H9 (cell line): Measurements from ENCODE around the gene MAPK14. TPM values are rescaled to one million over a fixed set of nuclear protein-coding genes. Genes with fewer than 3 reads are reported as not detected.

ENCODE experiments used
- DNase-seq: peaks from one replicate; pipeline ENCODE4 v3.0.0-alpha.2; 2017
- H2AFZ ChIP-seq: one replicate; pipeline ENCODE4 v1.6.1; 2013; ENCODE audit warnings: mild to moderate bottlenecking, low read length, control low read depth, moderate library complexity
- H2AK5ac ChIP-seq: 2 replicates; pipeline ENCODE4 v1.6.1; 2013; ENCODE audit warnings: low read length, control low read depth, mixed read lengths; ENCODE audit not compliant: insufficient read length
- H2BK120ac ChIP-seq: one replicate; pipeline ENCODE4 v1.6.1; 2013; ENCODE audit warnings: low read depth, mild to moderate bottlenecking, low read length, control low read depth, inconsistent platforms; ENCODE audit not compliant: poor library complexity, severe bottlenecking
- H2BK12ac ChIP-seq: 2 replicates; pipeline ENCODE4 v1.6.1; 2013; ENCODE audit warnings: low read length, control low read depth, mixed read lengths, low read depth; ENCODE audit not compliant: insufficient read length
- H2BK15ac ChIP-seq: 2 replicates; pipeline ENCODE4 v1.6.1; 2013; ENCODE audit warnings: low read depth, low read length, control low read depth
- H2BK20ac ChIP-seq: one replicate; pipeline ENCODE4 v1.6.1; 2013; ENCODE audit warnings: low read depth, mild to moderate bottlenecking, low read length, control low read depth, inconsistent platforms; ENCODE audit not compliant: poor library complexity, severe bottlenecking
- H2BK5ac ChIP-seq: 2 replicates; pipeline ENCODE4 v1.6.1; 2013; ENCODE audit warnings: low read length, control low read depth, mixed read lengths; ENCODE audit not compliant: insufficient read length
- H3K14ac ChIP-seq: 2 replicates; pipeline ENCODE4 v1.6.1; 2013; ENCODE audit warnings: low read length, control low read depth; ENCODE audit not compliant: insufficient read depth
- H3K18ac ChIP-seq: 2 replicates; pipeline ENCODE4 v1.6.1; 2013; ENCODE audit warnings: low read depth, mild to moderate bottlenecking, mixed read lengths, low read length, control low read depth; ENCODE audit not compliant: insufficient read length
- H3K23ac ChIP-seq: 2 replicates; pipeline ENCODE4 v1.6.1; 2013; ENCODE audit warnings: low read length, control low read depth, mixed read lengths, low read depth; ENCODE audit not compliant: insufficient read length
- H3K23me2 ChIP-seq: 2 replicates; pipeline ENCODE4 v1.6.1; 2013; ENCODE audit warnings: low read depth, mild to moderate bottlenecking, mixed read lengths, low read length, control low read depth; ENCODE audit not compliant: insufficient read length, poor library complexity, severe bottlenecking
- H3K27ac ChIP-seq: 2 replicates; pipeline ENCODE4 v1.5.1; 2013; ENCODE audit warnings: low read length, control low read depth, mixed read lengths, low read depth; ENCODE audit not compliant: insufficient read length
- H3K27me3 ChIP-seq: 2 replicates; pipeline ENCODE4 v1.6.1; 2013; ENCODE audit warnings: low read length, control low read depth, inconsistent platforms; ENCODE audit not compliant: insufficient read depth
- H3K4ac ChIP-seq: 2 replicates; pipeline ENCODE4 v1.6.1; 2013; ENCODE audit warnings: low read depth, mild to moderate bottlenecking, control low read depth, inconsistent platforms, low read length, moderate library complexity
- H3K4me1 ChIP-seq: 2 replicates; pipeline ENCODE4 v1.6.1; 2013; ENCODE audit warnings: low read length, control low read depth, inconsistent platforms; ENCODE audit not compliant: insufficient read depth
- H3K4me2 ChIP-seq: 2 replicates; pipeline ENCODE4 v1.6.1; 2013; ENCODE audit warnings: low read length, control low read depth, mixed read lengths; ENCODE audit not compliant: insufficient read length, insufficient read depth
- H3K56ac ChIP-seq: 2 replicates; pipeline ENCODE4 v1.6.1; 2013; ENCODE audit warnings: low read depth, mild to moderate bottlenecking, mixed read lengths, low read length, control low read depth; ENCODE audit not compliant: insufficient read length
- H3K79me1 ChIP-seq: 2 replicates; pipeline ENCODE4 v1.6.1; 2013; ENCODE audit warnings: low read depth, mild to moderate bottlenecking, moderate library complexity, low read length, control low read depth, inconsistent platforms; ENCODE audit not compliant: insufficient read depth, poor library complexity, severe bottlenecking
- H3K79me2 ChIP-seq: 2 replicates; pipeline ENCODE4 v1.6.1; 2013; ENCODE audit warnings: low read length, control low read depth, inconsistent platforms; ENCODE audit not compliant: insufficient read depth
- H3K9ac ChIP-seq: 2 replicates; pipeline ENCODE4 v1.6.1; 2013; ENCODE audit warnings: low read length, control low read depth, mixed read lengths; ENCODE audit not compliant: insufficient read length; ENCODE audit errors: extremely low read depth
- H3K9me3 ChIP-seq: one replicate; pipeline ENCODE4 v1.6.1; 2013; ENCODE audit warnings: low read depth, low read length, inconsistent platforms; ENCODE audit not compliant: control insufficient read depth
- H3T11ph ChIP-seq: one replicate; pipeline ENCODE4 v1.6.1; 2013; ENCODE audit warnings: mild to moderate bottlenecking, low read length, control low read depth, inconsistent platforms
- H4K20me1 ChIP-seq: one replicate; pipeline ENCODE4 v1.6.1; 2013; ENCODE audit not compliant: control insufficient read depth, insufficient read length, insufficient read depth
- H4K5ac ChIP-seq: 2 replicates; pipeline ENCODE4 v1.6.1; 2013; ENCODE audit warnings: low read depth, mild to moderate bottlenecking, mixed read lengths, low read length, control low read depth; ENCODE audit not compliant: insufficient read length
- H4K8ac ChIP-seq: replicated peaks from 2 replicates; pipeline ENCODE4 v1.6.1; 2013; ENCODE audit warnings: low read length, control low read depth, mixed read lengths, low read depth; ENCODE audit not compliant: insufficient read length
- H4K91ac ChIP-seq: 2 replicates; pipeline ENCODE4 v1.6.1; 2013; ENCODE audit warnings: low read depth, mild to moderate bottlenecking, moderate library complexity, mixed read lengths, low read length, control low read depth; ENCODE audit not compliant: insufficient read length
- H3K27ac Mint-ChIP-seq, 3 experiments: 2 replicates in 2 of 3; 3 replicates in 1 of 3; pipeline ENCODE4 v1.8.0; 2020 to 2021; ENCODE audit warnings: mixed read lengths in 3 of 3, mild to moderate bottlenecking in 1 of 3, moderate library complexity in 1 of 3
- H3K27me3 Mint-ChIP-seq: 2 replicates; pipeline ENCODE4 v1.8.0; 2021; ENCODE audit warnings: low read depth, mild to moderate bottlenecking, moderate library complexity, mixed read lengths
- H3K36me3 Mint-ChIP-seq, 3 experiments: 2 replicates in 2 of 3; 3 replicates in 1 of 3; pipeline ENCODE4 v1.8.0; 2020 to 2021; ENCODE audit warnings: low read depth in 3 of 3, mixed read lengths in 3 of 3; ENCODE audit not compliant: insufficient read depth in 1 of 3
- H3K4me1 Mint-ChIP-seq, 2 experiments: 2 replicates each; pipeline ENCODE4 v1.8.0; 2020; ENCODE audit warnings: mixed read lengths in 2 of 2
- H3K4me3 Mint-ChIP-seq, 2 experiments: 2 replicates in 1 of 2; 3 replicates in 1 of 2; pipeline ENCODE4 v1.8.0; 2020 to 2021; ENCODE audit warnings: mild to moderate bottlenecking in 2 of 2, mixed read lengths in 2 of 2, moderate library complexity in 1 of 2
- H3K9me3 Mint-ChIP-seq, 2 experiments: 2 replicates in 1 of 2; 3 replicates in 1 of 2; pipeline ENCODE4 v1.8.0; 2020; ENCODE audit warnings: mild to moderate bottlenecking in 2 of 2, mixed read lengths in 2 of 2, moderate library complexity in 1 of 2
- CTCF ChIP-seq: fragments of 200-600 bp; sonication (generic); conservative IDR thresholded peaks from 3 replicates; pipeline ENCODE4 v1.8.0; 2021; ENCODE audit warnings: antibody characterized with exemption, mild to moderate bottlenecking
- WGBS: extraction: QIAGEN DNeasy Blood & Tissue Kit; methylation state at CpG from one replicate; pipeline ENCODE4 v1.1.7; 2013; ENCODE audit warnings: missing lambda C conversion rate, low lambda C conversion rate, mixed read lengths; ENCODE audit not compliant: insufficient read length; ENCODE audit errors: extremely low coverage; 5-methylcytosine and 5-hydroxymethylcytosine counted together
- total RNA-seq: library from RNA; stranded (reverse); gene quantifications from 2 replicates; pipeline ENCODE4 v1.2.1, GENCODE V29; 2021

The MAPK14 gene
- total RNA-seq, 1 experiment from 2014 or later = 40.5 TPM

- Histone ChIP-seq H3K4ac (no peak overlapping the region), H2AK5ac (no peak overlapping the region), H3K4me1 (no peaks in the 10 kb centered on the region), H2BK12ac (no peak overlapping the region), H2AFZ (no peak overlapping the region), H4K8ac (no peak overlapping the region), H2BK20ac (no peak overlapping the region), H3K9me3 (no peaks in the 10 kb centered on the region), H3K27ac (no peak overlapping the region), H4K91ac (no peak overlapping the region), H2BK120ac (no peak overlapping the region), H4K5ac (no peak overlapping the region), H3K23ac (no peak overlapping the region), H3K14ac (no peak overlapping the region), H3K79me2 (no peaks in the 10 kb centered on the region), H3K4me2 (no peak overlapping the region), H3K79me1 (no peaks in the 10 kb centered on the region), H3T11ph (no peak overlapping the region), H3K23me2 (no peaks in the 10 kb centered on the region), H3K18ac (no peak overlapping the region), H3K56ac (no peak overlapping the region), H3K9ac (no peak overlapping the region), H3K27me3 (no peaks in the 10 kb centered on the region), H4K20me1 (no peaks in the 10 kb centered on the region), H2BK5ac (no peak overlapping the region), H2BK15ac (no peak overlapping the region)
- Mint-ChIP-seq H3K27me3 (no peaks in the 10 kb centered on the region), H3K4me3 (no peak overlapping the region), H3K9me3 (no peaks in the 10 kb centered on the region), H3K4me1 (peaks cover 20 to 26% of the 10 kb centered on the region in 2 experiments), H3K36me3 (peaks cover 0 to 21% (median 3%) of the 10 kb centered on the region in 3 experiments; a peak in 4 of 7 replicates), H3K27ac (no peak overlapping the region)
- DNase-seq = no peak
- no peak for TF ChIP-seq CTCF
- no CpG with 5 or more reads among the region's 15 CpGs for WGBS
Measured at GRCh38 chr6:36138667-36139066, 111.1 kb downstream of the MAPK14 start.
